ENCODE measurements around the gene FREM2.

Gene FREM2

GRCh38 chr13:38684714-38685113 is 2.2 kb upstream of the FREM2 start:
- Histone ChIP-seq H3F3A (ENCODE audit: insufficient read depth, low read length) (no peaks in the 10 kb centered on the region), H3K27me3 (replicated peaks; ENCODE audit: insufficient read depth, low read length) (no peaks in the 10 kb centered on the region), H3K36me3 (replicated peaks; ENCODE audit: insufficient read depth, low read length) (no peaks in the 10 kb centered on the region), H3K9me2 (replicated peaks; ENCODE audit: insufficient read depth, low read length) (no peaks in the 10 kb centered on the region), H3K9me3 (replicated peaks; ENCODE audit: insufficient read depth, low read length) (no peaks in the 10 kb centered on the region), H3K4me2 (ENCODE audit: low read depth, low read length) (no peak overlapping the region), H2AFZ (ENCODE audit: low read length) (no peak overlapping the region), H3K79me2 (ENCODE audit: low read length) (no peaks in the 10 kb centered on the region), H3K27ac (ENCODE audit: low read length) (no peak overlapping the region), H3K9ac (ENCODE audit: low read length) (no peak overlapping the region), H4K20me1 (ENCODE audit: insufficient read depth, low read length) (no peaks in the 10 kb centered on the region), H3K4me3 (ENCODE audit: low read length) (no peak overlapping the region), H3K4me1 (ENCODE audit: low read length) (no peaks in the 10 kb centered on the region)
- no peak for TF ChIP-seq EZH2phosphoT487 (IDR thresholded peaks at IDR 0.05; ENCODE audit: low read length)
- no peak for TF ChIP-seq CTCF (IDR thresholded peaks at IDR 0.05; ENCODE audit: low read length)
- no peak for TF ChIP-seq EZH2 (optimal IDR thresholded peaks at IDR 0.05; ENCODE audit: low read depth, low read length)
- no peak for DNase-seq

DNA sequence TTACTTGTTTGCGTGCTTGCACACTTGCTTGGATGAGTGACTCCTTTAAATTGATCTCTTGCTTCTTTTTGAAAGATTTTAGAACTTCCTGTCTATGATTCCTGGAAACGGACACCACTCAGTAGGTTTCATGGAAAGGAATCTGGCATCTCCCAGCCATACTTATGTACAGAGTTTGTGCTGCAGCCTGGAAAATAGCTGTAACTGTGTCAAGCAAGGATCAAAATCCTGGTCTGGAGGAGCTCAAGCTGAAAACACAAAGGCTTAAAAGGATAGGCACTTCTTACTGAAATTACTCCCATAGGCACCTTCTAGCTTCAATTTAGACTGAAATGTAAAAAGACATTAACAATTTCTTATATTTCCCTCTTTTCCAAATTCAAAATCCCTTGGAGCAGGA is 1.4 kb upstream of the FREM2 start:
- Histone ChIP-seq H3K27me3 (replicated peaks; ENCODE audit: insufficient read depth, low read length) (no peaks in the 10 kb centered on the region), H3K9me2 (replicated peaks; ENCODE audit: insufficient read depth, low read length) (no peaks in the 10 kb centered on the region), H3F3A (ENCODE audit: insufficient read depth, low read length) (no peaks in the 10 kb centered on the region), H3K9ac (ENCODE audit: low read length) (no peak overlapping the region), H3K9me3 (replicated peaks; ENCODE audit: insufficient read depth, low read length) (no peaks in the 10 kb centered on the region), H3K4me2 (ENCODE audit: low read depth, low read length) (no peak overlapping the region), H3K27ac (ENCODE audit: low read length) (no peak overlapping the region), H4K20me1 (ENCODE audit: insufficient read depth, low read length) (no peaks in the 10 kb centered on the region), H3K79me2 (ENCODE audit: low read length) (no peaks in the 10 kb centered on the region), H2AFZ (ENCODE audit: low read length) (no peak overlapping the region), H3K4me3 (ENCODE audit: low read length) (no peak overlapping the region), H3K4me1 (ENCODE audit: low read length) (no peaks in the 10 kb centered on the region), H3K36me3 (replicated peaks; ENCODE audit: insufficient read depth, low read length) (no peaks in the 10 kb centered on the region)
- no peak for DNase-seq
- no peak for TF ChIP-seq EZH2 (optimal IDR thresholded peaks at IDR 0.05; ENCODE audit: low read depth, low read length)
- no peak for TF ChIP-seq CTCF (IDR thresholded peaks at IDR 0.05; ENCODE audit: low read length)
- TF ChIP-seq EZH2phosphoT487 (IDR thresholded peaks at IDR 0.05; ENCODE audit: low read length), result no peak

GRCh38 chr13:38685974-38686576 is 802 bp upstream of the FREM2 start:
- Histone ChIP-seq H2AFZ (ENCODE audit: low read length) (peak overlapping the region; percentile 72), H3K4me2 (ENCODE audit: low read depth, low read length) (peak overlapping the region; percentile 64), H3K79me2 (ENCODE audit: low read length) (no peaks in the 10 kb centered on the region), H4K20me1 (ENCODE audit: insufficient read depth, low read length) (no peaks in the 10 kb centered on the region), H3K36me3 (replicated peaks; ENCODE audit: insufficient read depth, low read length) (no peaks in the 10 kb centered on the region), H3K4me1 (ENCODE audit: low read length) (no peaks in the 10 kb centered on the region), H3F3A (ENCODE audit: insufficient read depth, low read length) (no peaks in the 10 kb centered on the region), H3K9me2 (replicated peaks; ENCODE audit: insufficient read depth, low read length) (no peaks in the 10 kb centered on the region), H3K9ac (ENCODE audit: low read length) (no peak overlapping the region), H3K4me3 (ENCODE audit: low read length) (peak overlapping the region; percentile 69), H3K27me3 (replicated peaks; ENCODE audit: insufficient read depth, low read length) (no peaks in the 10 kb centered on the region), H3K9me3 (replicated peaks; ENCODE audit: insufficient read depth, low read length) (no peaks in the 10 kb centered on the region), H3K27ac (ENCODE audit: low read length) (no peak overlapping the region)
- TF ChIP-seq CTCF (IDR thresholded peaks at IDR 0.05; ENCODE audit: low read length) (peak; percentile 42), EZH2 (optimal IDR thresholded peaks at IDR 0.05; ENCODE audit: low read depth, low read length) (no peak), EZH2phosphoT487 (IDR thresholded peaks at IDR 0.05; ENCODE audit: low read length) (no peak)
- DNase-seq, result peak; percentile 46

Data from MM.1S (cell line).